Activated T-cell treated with anti-CD3 and anti-CD28 coated beads, Interleukin-2, amount 50 U/mL, for 4 hours (primary cell): ENCODE results near the gene FBXL15. TPM values are rescaled to one million over a fixed set of nuclear protein-coding genes. Genes with fewer than 3 reads are reported as not detected.

Source experiments
- ATAC-seq, 2 donors: fragments of 200-7000 bp; cut with Tn5 transposase; one replicate each; pipeline ENCODE4 v1.10.0; 2021
- DNase-seq: peaks from one replicate; pipeline ENCODE4 v3.0.0-alpha.2; 2020
- H3K27me3 Mint-ChIP-seq: one replicate; pipeline ENCODE4 v1.8.0; 2021; ENCODE audit warnings: low read depth, mixed read lengths
- H3K36me3 Mint-ChIP-seq: one replicate; pipeline ENCODE4 v1.8.0; 2022; ENCODE audit warnings: mixed read lengths; ENCODE audit not compliant: insufficient read depth
- H3K4me1 Mint-ChIP-seq: one replicate; pipeline ENCODE4 v1.8.0; 2021; ENCODE audit warnings: low read depth, mixed read lengths
- H3K4me3 Mint-ChIP-seq: one replicate; pipeline ENCODE4 v1.8.0; 2021; ENCODE audit warnings: mild to moderate bottlenecking, moderate library complexity, mixed read lengths
- H3K9me3 Mint-ChIP-seq: one replicate; pipeline ENCODE4 v1.8.0; 2021; ENCODE audit warnings: mixed read lengths
- total RNA-seq, 3 donors: library from RNA; stranded (reverse); gene quantifications; one replicate each; pipeline ENCODE4 v1.2.1, GENCODE V29; 2021

The FBXL15 gene
- total RNA-seq = 10 to 100 TPM; 16.5 to 17.7 (median 16.6) TPM

- Mint-ChIP-seq H3K9me3 (no peaks in the 10 kb centered on the region), H3K36me3 (peaks cover 7% of the 10 kb centered on the region), H3K27me3 (peaks cover 21% of the 10 kb centered on the region), H3K4me3 (peak within 1 kb of the TSS; percentile 96), H3K4me1 (peaks cover 34% of the 10 kb centered on the region)
- DNase-seq = peak; percentile 95
- ATAC-seq = peak; percentile 82 to 84
Observed at GRCh38 chr10:102420714-102421506, at the start of gene FBXL15. TSS of gene FBXL15 (plus strand) at chr10:102420836. CDS start at chr10:102421130, 294 bp downstream.

- Mint-ChIP-seq H3K4me3 (no peak overlapping the region), H3K9me3 (no peaks in the 10 kb centered on the region), H3K4me1 (no peaks in the 10 kb centered on the region), H3K36me3 (peaks cover 60% of the 10 kb centered on the region), H3K27me3 (no peaks in the 10 kb centered on the region)
- DNase-seq (no peak), ATAC-seq (no peak)
Observed at GRCh38 chr10:102371295-102371694, 49.3 kb upstream of the FBXL15 start.

- Mint-ChIP-seq H3K27me3 (no peaks in the 10 kb centered on the region), H3K4me1 (no peaks in the 10 kb centered on the region), H3K9me3 (no peaks in the 10 kb centered on the region), H3K4me3 (no peak overlapping the region), H3K36me3 (peaks cover 42% of the 10 kb centered on the region)
- ATAC-seq (no peak), DNase-seq (no peak)
Observed at GRCh38 chr10:102375250-102375649, 45.4 kb upstream of the FBXL15 start.

- ATAC-seq (no peak), DNase-seq (no peak)
- H3K4me1 Mint-ChIP-seq = no peaks in the 10 kb centered on the region
- H3K36me3 Mint-ChIP-seq = peaks cover 39% of the 10 kb centered on the region
- H3K27me3 Mint-ChIP-seq = no peaks in the 10 kb centered on the region
- H3K9me3 Mint-ChIP-seq = no peaks in the 10 kb centered on the region
- no peak overlapping the region for H3K4me3 Mint-ChIP-seq
Observed at GRCh38 chr10:102375867-102376266, 44.8 kb upstream of the FBXL15 start.

GRCh38 chr10:102376901-102377300 lies 43.7 kb upstream of the FBXL15 start:
- Mint-ChIP-seq H3K4me3 (no peak overlapping the region), H3K36me3 (peaks cover 42% of the 10 kb centered on the region), H3K9me3 (no peaks in the 10 kb centered on the region), H3K27me3 (no peaks in the 10 kb centered on the region), H3K4me1 (no peaks in the 10 kb centered on the region)
- no peak for ATAC-seq
- DNase-seq = no peak

GRCh38 chr10:102379383-102379782 lies 41.3 kb upstream of the FBXL15 start:
- Mint-ChIP-seq H3K27me3 (no peaks in the 10 kb centered on the region), H3K4me1 (peaks cover 2% of the 10 kb centered on the region), H3K9me3 (no peaks in the 10 kb centered on the region), H3K4me3 (no peak overlapping the region), H3K36me3 (peaks cover 32% of the 10 kb centered on the region)
- no peak for DNase-seq
- no peak for ATAC-seq

GRCh38 chr10:102381983-102382382 lies 38.7 kb upstream of the FBXL15 start:
- peaks cover 21% of the 10 kb centered on the region for H3K36me3 Mint-ChIP-seq
- no peak overlapping the region for H3K4me3 Mint-ChIP-seq
- ATAC-seq (no peak), DNase-seq (no peak)
- no peaks in the 10 kb centered on the region for H3K9me3 Mint-ChIP-seq
- H3K4me1 Mint-ChIP-seq = peaks cover 2% of the 10 kb centered on the region
- H3K27me3 Mint-ChIP-seq = no peaks in the 10 kb centered on the region

- DNase-seq = no peak
- Mint-ChIP-seq H3K9me3 (no peaks in the 10 kb centered on the region), H3K36me3 (peaks cover 21% of the 10 kb centered on the region), H3K4me1 (peaks cover 2% of the 10 kb centered on the region), H3K27me3 (no peaks in the 10 kb centered on the region), H3K4me3 (no peak overlapping the region)
- ATAC-seq = no peak
Observed at GRCh38 chr10:102382871-102383270, 37.8 kb upstream of the FBXL15 start.

GRCh38 chr10:102384053-102384452 lies 36.6 kb upstream of the FBXL15 start:
- H3K27me3 Mint-ChIP-seq = no peaks in the 10 kb centered on the region
- peaks cover 2% of the 10 kb centered on the region for H3K4me1 Mint-ChIP-seq
- H3K9me3 Mint-ChIP-seq = no peaks in the 10 kb centered on the region
- peak in 1 of 2 donors; percentile 36 for ATAC-seq
- H3K4me3 Mint-ChIP-seq = no peak overlapping the region
- peaks cover 21% of the 10 kb centered on the region for H3K36me3 Mint-ChIP-seq
- no peak for DNase-seq

GRCh38 chr10:102384606-102385429 lies 35.8 kb upstream of the FBXL15 start:
- no peak for DNase-seq
- ATAC-seq = peak in 1 of 2 donors; percentile 49
- Mint-ChIP-seq H3K4me3 (no peak overlapping the region), H3K4me1 (peaks cover 2% of the 10 kb centered on the region), H3K36me3 (peaks cover 18% of the 10 kb centered on the region), H3K9me3 (no peaks in the 10 kb centered on the region), H3K27me3 (no peaks in the 10 kb centered on the region)

GRCh38 chr10:102389894-102390293 lies 30.7 kb upstream of the FBXL15 start:
- DNase-seq (no peak), ATAC-seq (no peak)
- Mint-ChIP-seq H3K4me1 (peaks cover 9% of the 10 kb centered on the region), H3K4me3 (no peak overlapping the region), H3K27me3 (no peaks in the 10 kb centered on the region), H3K36me3 (no peaks in the 10 kb centered on the region), H3K9me3 (no peaks in the 10 kb centered on the region)

- Mint-ChIP-seq H3K36me3 (peaks cover 10% of the 10 kb centered on the region), H3K4me3 (peak overlapping the region; percentile 26), H3K4me1 (peaks cover 20% of the 10 kb centered on the region), H3K9me3 (no peaks in the 10 kb centered on the region), H3K27me3 (no peaks in the 10 kb centered on the region)
- ATAC-seq (no peak), DNase-seq (no peak)
Observed at GRCh38 chr10:102392306-102392705, 28.3 kb upstream of the FBXL15 start.

GRCh38 chr10:102393411-102394078 lies 27.1 kb upstream of the FBXL15 start:
- Mint-ChIP-seq H3K36me3 (peaks cover 21% of the 10 kb centered on the region), H3K27me3 (no peaks in the 10 kb centered on the region), H3K4me1 (peaks cover 31% of the 10 kb centered on the region), H3K9me3 (no peaks in the 10 kb centered on the region), H3K4me3 (peak overlapping the region; percentile 97)
- no peak for DNase-seq
- no peak for ATAC-seq

GRCh38 chr10:102394079-102394800 lies 26.4 kb upstream of the FBXL15 start:
- Mint-ChIP-seq H3K4me3 (peak overlapping the region; percentile 97), H3K4me1 (peaks cover 34% of the 10 kb centered on the region), H3K9me3 (no peaks in the 10 kb centered on the region), H3K27me3 (no peaks in the 10 kb centered on the region), H3K36me3 (peaks cover 21% of the 10 kb centered on the region)
- ATAC-seq = peak; percentile 86 to 88
- DNase-seq = peak; percentile 99
